PC-3 (cell line): Measurements from ENCODE around the gene RPGRIP1. TPM values are rescaled to one million over a fixed set of nuclear protein-coding genes. Genes with fewer than 3 reads are reported as not detected.

ENCODE experiments used
- ATAC-seq: fragments of 200-7000 bp; cut with Tn5 transposase; 2 replicates; pipeline ENCODE4 v1.9.1; 2020; ENCODE audit warnings: mild to moderate bottlenecking, moderate library complexity
- Bru-seq: library from RNA; stranded (reverse); fragments of 400-500 nt; gene quantifications from one replicate; lab custom pipeline; 2021; lab: Mats Ljungman, UMichigan
- BruChase-seq, 2 experiments: library from RNA; stranded (reverse); fragments of 400-500 nt; gene quantifications; one replicate each; lab custom pipeline; 2021; lab: Mats Ljungman, UMichigan
- BruUV-seq: library from RNA; stranded (reverse); fragments of 400-500 nt; replicated peaks from 2 replicates; lab custom pipeline; 2021; lab: Mats Ljungman, UMichigan
- CTCF ChIA-PET: fragments of 300-600 bp; sonication (Branson Sonifier 250); formaldehyde crosslinking; loops from one replicate; lab custom pipeline; 2022; ENCODE audit warnings: antibody characterized with exemption; lab: Charles Lee
- POLR2A ChIA-PET: fragments of 300-600 bp; sonication (Branson Sonifier 250); formaldehyde crosslinking; loops from one replicate; lab custom pipeline; 2022; ENCODE audit warnings: antibody characterized with exemption; ENCODE audit not compliant: unreplicated experiment; lab: Charles Lee
- DNase-seq: peaks from one replicate; pipeline ENCODE4 v3.0.0-alpha.2; 2015
- H2AFZ ChIP-seq: fragments of 300-600 bp; sonication (generic); 2 replicates; pipeline ENCODE4 v1.6.0; 2016; ENCODE audit warnings: antibody characterized with exemption, low read length
- H3F3A ChIP-seq: fragments of 300-600 bp; sonication (generic); one replicate; pipeline ENCODE4 v1.6.0; 2017; ENCODE audit warnings: antibody characterized with exemption, low read length, control low read depth, mild to moderate bottlenecking; ENCODE audit not compliant: unreplicated experiment
- H3K27ac ChIP-seq: fragments of 300-600 bp; sonication (generic); 2 replicates; pipeline ENCODE4 v1.5.1; 2016; ENCODE audit warnings: mild to moderate bottlenecking, low read length
- H3K27me3 ChIP-seq: fragments of 300-600 bp; sonication (generic); 2 replicates; pipeline ENCODE4 v1.6.1; 2016; ENCODE audit warnings: low read length, mixed read lengths
- H3K36me3 ChIP-seq: fragments of 300-600 bp; sonication (generic); 2 replicates; pipeline ENCODE4 v1.6.1; 2016; ENCODE audit warnings: low read depth, mixed run types, low read length, mixed read lengths
- H3K4me1 ChIP-seq: fragments of 300-600 bp; sonication (generic); 2 replicates; pipeline ENCODE4 v1.5.1; 2016; ENCODE audit warnings: low read length; ENCODE audit not compliant: insufficient read depth
- H3K4me2 ChIP-seq: fragments of 300-600 bp; sonication (generic); 2 replicates; pipeline ENCODE4 v1.6.0; 2016; ENCODE audit warnings: low read length
- H3K4me3 ChIP-seq: fragments of 300-600 bp; sonication (generic); 2 replicates; pipeline ENCODE4 v1.5.1; 2016; ENCODE audit warnings: mild to moderate bottlenecking, low read length, mixed read lengths
- H3K79me2 ChIP-seq: fragments of 300-600 bp; sonication (generic); 2 replicates; pipeline ENCODE4 v1.6.1; 2017; ENCODE audit warnings: low read length, mixed read lengths
- H3K9ac ChIP-seq: fragments of 300-600 bp; sonication (generic); 2 replicates; pipeline ENCODE4 v1.6.0; 2016; ENCODE audit warnings: mild to moderate bottlenecking, low read length
- H3K9me2 ChIP-seq: fragments of 300-600 bp; sonication (generic); replicated peaks from 2 replicates; pipeline ENCODE4 v1.6.1; 2016; ENCODE audit warnings: mixed run types, low read length, mixed read lengths
- H3K9me3 ChIP-seq: fragments of 300-600 bp; sonication (generic); 2 replicates; pipeline ENCODE4 v1.6.1; 2016; ENCODE audit warnings: low read length, mixed read lengths
- H4K20me1 ChIP-seq: fragments of 300-600 bp; sonication (generic); 2 replicates; pipeline ENCODE4 v1.6.1; 2016; ENCODE audit warnings: low read length, mixed read lengths
- CTCF ChIP-seq: fragments of 300-600 bp; sonication (generic); conservative IDR thresholded peaks from 2 replicates; pipeline ENCODE4 v1.5.1; 2017; ENCODE audit warnings: antibody characterized with exemption, low read depth, mild to moderate bottlenecking, low read length
- EZH2 ChIP-seq: fragments of 300-600 bp; sonication (generic); IDR thresholded peaks from one replicate; pipeline ENCODE4 v1.6.1; 2017; ENCODE audit warnings: antibody characterized with exemption, mild to moderate bottlenecking, low read length; ENCODE audit not compliant: unreplicated experiment
- EZH2phosphoT487 ChIP-seq: fragments of 300-600 bp; sonication (generic); IDR thresholded peaks from 2 replicates; pipeline ENCODE4 v1.6.1; 2018; ENCODE audit warnings: mild to moderate bottlenecking, antibody characterized with exemption, low read length, borderline replicate concordance
- intact Hi-C: fragments of 100-400 bp; cut with micrococcal nuclease; formaldehyde crosslinking; loops from 2 replicates; pipeline ENCODE4 v1.9.0; 2023
- long read RNA-seq: library from polyadenylated mRNA; unstranded; transcript quantifications from one replicate; pipeline ENCODE4 v2.0.0, GENCODE V29; 2021; ENCODE audit not compliant: unreplicated experiment
- total RNA-seq: library from RNA; depleted of rRNA; stranded (reverse); fragments of >200 nt; gene quantifications from 2 replicates; pipeline ENCODE4 v1.2.3, GENCODE V29; 2014; rRNA removed

The RPGRIP1 gene
- total RNA-seq (0.33 TPM in 1 of 2 replicates, not detected in the other), Bru-seq, nascent RNA (percentile 3 among the genes with signal in this experiment), BruChase-seq, experiment 1, labeled RNA remaining after a 6-hour chase (percentile 1 among the genes with signal in this experiment), BruChase-seq, experiment 2, labeled RNA remaining after a 2-hour chase (percentile 2 among the genes with signal in this experiment)
- long read RNA-seq: 0 reads

GRCh38 chr14:21279783-21280182 lies at the start of gene RPGRIP1:
RPGRIP1 (plus strand) TSS chr14:21280083; CDS start chr14:21287977, 7,894 bp downstream.
- no peak within 1 kb of the TSS for H3K4me2 ChIP-seq
- H3F3A ChIP-seq: no peaks in the 10 kb centered on the region
- no peaks in the 10 kb centered on the region for H3K36me3 ChIP-seq
- no peak within 1 kb of the TSS for H3K9ac ChIP-seq
- no peaks in the 10 kb centered on the region for H3K9me2 ChIP-seq
- H3K79me2 ChIP-seq: no peaks in the 10 kb centered on the region
- ATAC-seq: no peak
- H3K4me1 ChIP-seq: no peaks in the 10 kb centered on the region
- H3K9me3 ChIP-seq: no peaks in the 10 kb centered on the region
- CTCF ChIA-PET: no interaction called here
- intact Hi-C loops: no loop called here
- no peak for TF ChIP-seq EZH2
- TF ChIP-seq CTCF: no peak
- no peak for TF ChIP-seq EZH2phosphoT487
- H4K20me1 ChIP-seq: no peaks in the 10 kb centered on the region
- H3K27ac ChIP-seq: no peak within 1 kb of the TSS
- no peak within 1 kb of the TSS for H3K4me3 ChIP-seq
- no TSS peak for BruUV-seq
- no peak for DNase-seq
- POLR2A ChIA-PET: no interaction called here
- H2AFZ ChIP-seq: no peak within 1 kb of the TSS
- H3K27me3 ChIP-seq: no peaks in the 10 kb centered on the region

DNA sequence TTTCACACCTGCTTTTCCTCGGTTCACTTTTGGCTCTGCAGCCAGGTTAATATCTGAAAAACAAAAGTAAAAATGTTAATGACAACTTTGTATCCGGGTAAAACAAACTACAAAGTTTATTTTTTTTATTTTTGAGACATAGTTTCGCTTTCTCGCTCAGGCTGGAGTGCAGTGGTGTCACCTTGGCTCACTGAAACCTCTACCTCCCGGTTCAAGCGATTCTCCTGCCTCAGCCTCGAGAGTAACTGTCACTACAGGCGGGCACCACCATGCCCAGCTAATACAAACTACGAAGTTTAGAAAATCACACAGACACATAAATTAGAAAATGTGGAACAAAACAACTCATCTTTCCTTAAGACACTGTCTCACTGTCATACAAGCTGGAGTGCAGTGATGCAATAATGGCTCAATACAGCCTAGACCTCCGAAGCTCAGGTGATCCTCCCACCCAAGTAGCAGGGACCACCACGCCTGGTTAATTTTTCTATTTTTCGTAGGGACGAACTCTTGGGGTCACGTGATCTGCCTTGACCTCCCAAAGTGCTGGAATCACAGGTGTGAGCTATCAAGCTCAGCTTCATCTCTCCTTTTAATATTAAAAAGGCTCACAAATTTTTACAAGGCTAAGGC lies 48.7 kb upstream of the RPGRIP1 start:
- ChIA-PET POLR2A (no interaction called here), CTCF (no interaction called here)
- H4K20me1 ChIP-seq: peaks cover 89% of the 10 kb centered on the region
- H3K4me3 ChIP-seq: no peak overlapping the region
- H3F3A ChIP-seq: peaks cover 7% of the 10 kb centered on the region
- no peaks in the 10 kb centered on the region for H3K9me3 ChIP-seq
- no peak for ATAC-seq
- peaks cover 99% of the 10 kb centered on the region for H3K79me2 ChIP-seq
- H3K27me3 ChIP-seq: no peaks in the 10 kb centered on the region
- no peaks in the 10 kb centered on the region for H3K9me2 ChIP-seq
- H3K27ac ChIP-seq: no peak overlapping the region
- no peak for DNase-seq
- no peaks in the 10 kb centered on the region for H3K4me1 ChIP-seq
- peaks cover 82% of the 10 kb centered on the region for H3K36me3 ChIP-seq
- no TSS peak for BruUV-seq
- intact Hi-C loops: no loop called here
- no peak overlapping the region for H3K4me2 ChIP-seq
- no peak overlapping the region for H3K9ac ChIP-seq
- no peak for TF ChIP-seq EZH2
- no peak for TF ChIP-seq CTCF
- TF ChIP-seq EZH2phosphoT487: no peak
- H2AFZ ChIP-seq: no peak overlapping the region

DNA sequence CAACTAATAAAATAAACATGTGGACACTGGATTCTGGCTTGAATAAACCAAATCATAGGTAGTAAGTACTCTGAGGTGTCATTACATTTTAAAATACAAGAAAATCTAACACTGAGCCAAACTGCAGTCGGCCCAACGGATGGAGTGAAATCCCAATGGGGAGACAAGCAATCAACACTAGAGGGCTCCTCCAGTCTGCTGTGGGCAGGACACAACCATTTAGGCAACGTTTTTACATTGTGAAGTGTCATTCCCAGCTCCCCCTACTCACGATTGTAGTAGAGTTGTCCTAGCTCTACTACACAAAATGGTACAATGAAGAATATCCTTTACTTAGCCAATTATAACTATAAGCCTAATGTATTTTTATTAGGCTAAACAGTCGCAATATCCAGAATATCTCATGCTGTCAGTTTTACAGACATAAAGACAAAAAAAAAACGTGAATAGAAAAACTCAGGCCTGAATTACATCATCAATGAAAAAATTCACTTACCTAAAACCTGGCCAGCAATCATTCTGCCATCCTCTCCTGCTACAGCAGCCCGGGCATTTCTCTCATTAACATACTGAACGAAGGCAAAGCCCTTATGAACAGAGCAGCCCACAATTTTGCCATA lies 46.3 kb upstream of the RPGRIP1 start:
- Histone ChIP-seq H3F3A (peaks cover 7% of the 10 kb centered on the region), H3K4me1 (no peaks in the 10 kb centered on the region), H3K9ac (no peak overlapping the region), H3K4me3 (no peak overlapping the region), H3K27ac (no peak overlapping the region), H3K9me2 (no peaks in the 10 kb centered on the region), H3K36me3 (peaks cover 79% of the 10 kb centered on the region), H3K9me3 (no peaks in the 10 kb centered on the region), H4K20me1 (peaks cover 92% of the 10 kb centered on the region), H2AFZ (no peak overlapping the region), H3K4me2 (no peak overlapping the region), H3K27me3 (no peaks in the 10 kb centered on the region), H3K79me2 (peaks cover 99% of the 10 kb centered on the region)
- CTCF ChIA-PET: no interaction called here
- intact Hi-C loops: no loop called here
- POLR2A ChIA-PET: no interaction called here
- no peak for DNase-seq
- BruUV-seq: no TSS peak
- TF ChIP-seq CTCF (peak; percentile 41; the same call in 1 of the 2 replicates), EZH2phosphoT487 (no peak)
- ATAC-seq: 0 out of 2 replicates have a peak, but pooled peaks have one; percentile 22
